Measurements from ENCODE around the gene BRK1. TPM values are rescaled to one million over a fixed set of nuclear protein-coding genes. Genes with fewer than 3 reads are reported as not detected.
A peak's percentile ranks its signal among the peaks of the same experiment; 100 is the strongest.
"Not testable (repeated sequence)": the region's sequence is repeated elsewhere in the genome, so short reads cannot be mapped to it uniquely, and the experiment has no call there.

The BRK1 gene
- total RNA-seq = 10 to 100 TPM; 84.8 to 95.0 TPM
- long read RNA-seq, transcript BRK1-201 (3 exons, 1,233 nt) = major isoform, 29 of 33 reads
- long read RNA-seq, partial matches to known transcripts = 0 of 33 reads
- long read RNA-seq, other reads (novel, unspliced or antisense) = 4 of 33 reads

- ATAC-seq (peak; percentile 100), DNase-seq (peak; percentile 97)
- intact Hi-C loops (cut with DNase I) = no loop called here
Measured at GRCh38 chr3:10115326-10116137, at the start of gene BRK1. BRK1 (plus strand) TSS chr3:10115675; CDS start chr3:10115702, 27 bp downstream.

GRCh38 chr3:10070077-10070476, 45.4 kb upstream of the BRK1 start:
- intact Hi-C loops (cut with DNase I); ATAC-seq; DNase-seq: not testable (repeated sequence)

- ATAC-seq (no peak), DNase-seq (no peak)
- intact Hi-C loops (cut with DNase I) = no loop called here
Measured at GRCh38 chr3:10074666-10075065, 40.8 kb upstream of the BRK1 start.

- no peak for ATAC-seq
- DNase-seq = no peak
- intact Hi-C loops (cut with DNase I) = no loop called here
Measured at GRCh38 chr3:10081871-10082270, 33.6 kb upstream of the BRK1 start.

GRCh38 chr3:10085738-10086137, 29.7 kb upstream of the BRK1 start:
- ATAC-seq = no peak
- DNase-seq = no peak
- intact Hi-C loops (cut with DNase I) = no loop called here

DNA sequence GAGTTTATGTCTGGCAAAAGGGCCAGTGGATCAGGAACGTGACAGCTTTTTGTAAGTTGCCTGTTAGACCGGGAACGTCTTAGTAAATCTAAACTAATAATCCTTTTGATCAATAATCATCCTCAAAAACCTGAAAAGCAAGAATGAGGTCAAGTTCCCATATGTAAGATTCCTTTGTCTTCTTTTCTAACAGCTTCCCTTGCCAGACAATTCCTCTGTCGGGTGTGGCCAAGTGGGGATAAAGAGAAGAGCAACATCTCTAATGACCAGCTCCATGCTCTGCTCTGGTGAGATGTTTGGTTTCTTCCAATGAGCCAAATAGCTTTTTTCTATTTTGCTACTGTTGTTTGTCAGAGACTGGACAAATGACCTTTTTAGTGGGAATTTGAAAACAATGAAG, 27.2 kb upstream of the BRK1 start:
- intact Hi-C loops (cut with DNase I) = no loop called here
- no peak for DNase-seq
- no peak for ATAC-seq

GRCh38 chr3:10090179-10090578, 25.3 kb upstream of the BRK1 start:
- ATAC-seq = no peak

GRCh38 chr3:10090774-10091173, 24.7 kb upstream of the BRK1 start:
- intact Hi-C loops (cut with DNase I); ATAC-seq; DNase-seq: not testable (repeated sequence)

More at GRCh38 chr3:10090179-10090578, 25.3 kb upstream of the BRK1 start:
- DNase-seq = no peak
- intact Hi-C loops (cut with DNase I) = no loop called here

DNA sequence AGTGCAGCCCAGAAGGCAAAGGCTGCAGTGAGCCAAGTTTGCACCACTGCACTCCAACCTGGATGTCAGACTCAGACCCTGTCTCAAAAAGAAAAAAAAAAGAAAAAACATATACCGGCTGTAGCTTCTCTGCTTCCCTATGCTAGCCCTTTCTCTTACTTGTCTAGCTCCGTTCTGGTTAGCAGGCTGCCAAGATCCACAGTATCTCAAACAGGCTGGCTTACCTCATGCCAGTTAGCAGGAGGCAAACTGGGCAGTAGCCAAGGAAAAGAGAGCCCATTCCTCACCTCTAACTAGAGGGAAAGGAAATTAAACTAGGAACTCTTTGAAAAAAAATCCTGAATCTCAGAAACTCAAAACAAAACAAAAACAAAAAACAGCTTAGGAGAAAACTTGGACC, 24.1 kb upstream of the BRK1 start:
- ATAC-seq; DNase-seq; intact Hi-C loops (cut with DNase I): not testable (repeated sequence)

- DNase-seq (no peak), ATAC-seq (no peak)
- intact Hi-C loops (cut with DNase I) = no loop called here
Measured at GRCh38 chr3:10093678-10094077, 21.8 kb upstream of the BRK1 start.

DNA sequence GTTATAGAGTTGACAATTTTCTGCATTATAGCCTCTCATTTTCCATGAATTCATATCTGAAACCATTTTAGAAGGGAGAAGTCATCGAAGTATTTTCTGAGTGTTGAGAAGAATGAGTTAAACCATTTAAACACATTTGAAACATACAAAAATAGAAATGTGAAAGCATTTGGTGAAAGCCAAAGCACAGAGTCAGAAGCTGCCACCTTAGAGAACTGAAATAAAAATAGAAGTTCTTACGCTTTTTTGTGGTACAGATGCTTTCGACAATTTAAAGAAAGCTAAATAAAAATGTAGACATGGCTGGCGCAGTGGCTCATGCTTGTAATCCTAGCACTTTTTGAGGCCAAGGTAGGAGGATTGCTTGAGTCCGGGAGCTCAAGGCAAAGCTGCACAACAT, 16.4 kb upstream of the BRK1 start:
- intact Hi-C loops (cut with DNase I) = no loop called here
- DNase-seq = no peak
- ATAC-seq = no peak

GRCh38 chr3:10106919-10107318, 8.6 kb upstream of the BRK1 start:
- intact Hi-C loops (cut with DNase I) = no loop called here
- DNase-seq (no peak), ATAC-seq (no peak)

GRCh38 chr3:10108091-10108490, 7.4 kb upstream of the BRK1 start, which contains the start of gene FANCD2OS:
FANCD2OS (minus strand) TSS chr3:10108255; CDS start chr3:10104774, 3,481 bp downstream.
- intact Hi-C loops (cut with DNase I) = no loop called here
- no peak for DNase-seq
- ATAC-seq = no peak

GRCh38 chr3:10116138-10116460, 624 bp downstream of the BRK1 start:
- ATAC-seq (peak; percentile 8 to 19), DNase-seq (no peak)
- intact Hi-C loops (cut with DNase I) = no loop called here

- intact Hi-C loops (cut with DNase I) = no loop called here
- ATAC-seq = no peak
- DNase-seq = no peak
Measured at GRCh38 chr3:10116928-10117327, 1.5 kb downstream of the BRK1 start.

DNA sequence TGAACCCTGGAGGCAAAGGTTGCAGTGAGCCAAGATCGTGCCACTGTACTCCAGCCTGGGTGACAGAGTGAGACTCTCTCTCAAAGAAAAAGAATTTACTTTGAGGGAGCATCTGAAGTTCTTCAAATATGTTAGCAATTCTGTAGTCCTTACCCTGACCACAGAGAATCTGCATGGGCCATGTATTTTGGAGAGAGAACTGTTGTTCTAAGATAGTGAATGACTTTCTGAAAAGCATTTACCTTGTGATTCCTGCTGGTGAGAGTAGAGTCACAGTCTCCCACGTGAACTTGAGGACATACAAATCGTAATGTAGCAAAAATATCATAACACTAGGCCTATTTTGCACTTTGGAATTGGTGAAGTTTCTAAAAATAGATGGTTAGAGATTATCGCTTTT, 3.9 kb downstream of the BRK1 start:
- intact Hi-C loops (cut with DNase I) = no loop called here
- DNase-seq (no peak), ATAC-seq (no peak)

GRCh38 chr3:10121064-10121463, 5.6 kb downstream of the BRK1 start:
- ATAC-seq = no peak

GRCh38 chr3:10122724-10123123, 7.2 kb downstream of the BRK1 start:
- DNase-seq (no peak), ATAC-seq (no peak)
- intact Hi-C loops (cut with DNase I) = no loop called here

More at GRCh38 chr3:10121064-10121463, 5.6 kb downstream of the BRK1 start:
- intact Hi-C loops (cut with DNase I) = no loop called here
- no peak for DNase-seq

DNA sequence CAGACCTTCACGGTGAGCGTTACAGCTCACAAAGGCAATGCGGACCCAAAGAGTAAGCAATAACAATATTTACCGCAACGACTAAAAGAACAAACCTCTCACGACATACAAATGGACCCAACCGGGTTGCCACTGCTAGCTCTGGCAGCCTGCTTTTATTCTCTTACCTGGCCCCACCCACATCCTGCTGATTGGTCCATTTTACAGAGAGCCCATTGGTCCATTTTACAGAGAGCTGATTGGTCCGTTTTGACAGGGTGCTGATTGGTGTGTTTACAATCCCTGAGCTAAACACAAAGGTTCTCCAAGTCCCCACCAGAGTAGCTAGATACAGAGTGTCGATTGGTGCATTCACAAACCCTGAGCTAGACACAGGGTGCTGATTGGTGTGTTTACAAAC, 20.4 kb downstream of the BRK1 start:
- DNase-seq; intact Hi-C loops (cut with DNase I); ATAC-seq: not testable (repeated sequence)

- intact Hi-C loops (cut with DNase I) = no loop called here
- DNase-seq (no peak), ATAC-seq (no peak)
Measured at GRCh38 chr3:10136426-10137005, 21.0 kb downstream of the BRK1 start.

DNA sequence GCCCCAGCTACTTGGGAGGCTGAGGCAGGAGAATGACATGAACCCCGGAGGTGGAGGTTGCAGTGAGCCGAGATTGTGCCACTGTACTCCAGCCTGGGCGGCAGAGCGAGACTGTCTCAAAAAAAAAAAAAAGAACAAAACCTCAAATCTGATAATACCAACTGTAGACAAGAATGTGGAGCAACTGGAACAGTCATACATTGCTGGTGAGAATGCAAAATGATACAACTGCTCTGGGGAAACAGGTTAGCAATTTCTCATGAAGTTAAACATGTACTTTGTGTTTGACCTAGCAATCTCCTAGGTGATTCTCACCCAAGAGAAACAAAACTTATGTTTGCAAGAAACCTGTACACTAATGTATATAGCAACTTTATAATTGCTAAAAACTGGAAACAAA, 21.7 kb downstream of the BRK1 start:
- no peak for ATAC-seq
- no peak for DNase-seq
- intact Hi-C loops (cut with DNase I) = no loop called here

Data from left cardiac atrium (tissue), 4 donors.